GM12878 (cell line): ENCODE data around the gene FOXF1. TPM values are rescaled to one million over a fixed set of nuclear protein-coding genes. Genes with fewer than 3 reads are reported as not detected.

Experiments used
- ATAC-seq: fragments of 200-7000 bp; cut with Tn5 transposase; 3 replicates; pipeline ENCODE4 v1.9.1; 2020; ENCODE audit warnings: mild to moderate bottlenecking, moderate library complexity
- BruUV-seq: library from RNA; stranded (reverse); fragments of 400-500 nt; replicated peaks from 2 replicates; lab custom pipeline; 2021; lab: Mats Ljungman, UMichigan
- CTCF ChIA-PET: fragments of 300-600 bp; sonication (Branson Sonifier 250); formaldehyde crosslinking; extraction: SDS; loops from one replicate; lab custom pipeline; 2021; ENCODE audit warnings: inconsistent platforms; lab: Yijun Ruan, JAX
- POLR2A ChIA-PET: fragments of 350-600 bp; formaldehyde crosslinking; extraction: SDS; loops from one replicate; lab custom pipeline; 2021; ENCODE audit warnings: inconsistent platforms; lab: Charles Lee
- RAD21 ChIA-PET: fragments of 300-600 bp; sonication (Branson Sonifier 250); formaldehyde crosslinking; loops from one replicate; lab custom pipeline; 2023; ENCODE audit warnings: antibody characterized with exemption; ENCODE audit not compliant: unreplicated experiment; lab: Charles Lee
- SMC1A ChIA-PET: fragments of 300-600 bp; sonication (Branson Sonifier 250); formaldehyde crosslinking; loops from one replicate; lab custom pipeline; 2023; ENCODE audit not compliant: unreplicated experiment, uncharacterized antibody; lab: Charles Lee
- DNase-seq: peaks from one replicate; pipeline ENCODE4 v3.0.0-alpha.2; 2011; ENCODE audit warnings: low read depth, low spot score
- FAIRE-seq: peaks from 3 replicates; lab custom pipeline; 2011; peaks lifted over from hg19 to GRCh38; lab: Jason Lieb, UNC
- H2AFZ ChIP-seq: 2 replicates; pipeline ENCODE4 v1.6.0; 2011; ENCODE audit warnings: low read depth, low read length, control low read depth; ENCODE audit not compliant: control insufficient read depth
- H3K27ac ChIP-seq: 2 replicates; pipeline ENCODE4 v1.5.1; 2011; ENCODE audit warnings: control low read depth; ENCODE audit not compliant: control insufficient read depth, insufficient read depth
- H3K27me3 ChIP-seq, 2 experiments: replicated peaks in 1 of 2; 2 replicates each; pipeline versions ENCODE4 v1.6.0 to v1.6.1; 2011; ENCODE audit warnings: low read length in 1 of 2; ENCODE audit not compliant: control insufficient read depth in 2 of 2, insufficient read depth in 2 of 2
- H3K36me3 ChIP-seq, 2 experiments: 2 replicates each; pipeline ENCODE4 v1.5.1; 2011; ENCODE audit warnings: low read length in 1 of 2; ENCODE audit not compliant: control insufficient read depth in 2 of 2, insufficient read depth in 2 of 2
- H3K4me1 ChIP-seq: 2 replicates; pipeline ENCODE4 v1.6.1; 2011; ENCODE audit warnings: mild to moderate bottlenecking, low read length, moderate library complexity, mixed read lengths; ENCODE audit not compliant: control insufficient read depth, insufficient read depth
- H3K4me2 ChIP-seq: 2 replicates; pipeline ENCODE4 v1.6.0; 2011; ENCODE audit warnings: control low read depth; ENCODE audit not compliant: control insufficient read depth, insufficient read depth
- H3K4me3 ChIP-seq: fragments of 200-600 bp; sonication (generic); 2 replicates; pipeline ENCODE4 v1.5.1; 2016
- H3K79me2 ChIP-seq: 2 replicates; pipeline ENCODE4 v1.6.0; 2011; ENCODE audit warnings: low read length; ENCODE audit not compliant: control insufficient read depth, insufficient read depth
- H3K9ac ChIP-seq: 2 replicates; pipeline ENCODE4 v1.8.0; 2011; ENCODE audit warnings: low read length, control low read depth, mixed read lengths; ENCODE audit not compliant: control insufficient read depth, insufficient read depth
- H3K9me3 ChIP-seq: replicated peaks from 3 replicates; pipeline ENCODE4 v1.5.1; 2011; ENCODE audit warnings: mild to moderate bottlenecking, low read length; ENCODE audit not compliant: control insufficient read depth, insufficient read depth
- H4K20me1 ChIP-seq: 2 replicates; pipeline ENCODE4 v1.6.0; 2011; ENCODE audit not compliant: control insufficient read depth, insufficient read depth
- BACH1 ChIP-seq: fragments of 450-650 bp; IDR thresholded peaks from 2 replicates; pipeline ENCODE4 v1.6.1; 2017; ENCODE audit warnings: mild to moderate bottlenecking, borderline replicate concordance
- BCLAF1 ChIP-seq: fragments of 450-650 bp; IDR thresholded peaks from 2 replicates; pipeline ENCODE4 v1.6.1; 2017; ENCODE audit warnings: antibody characterized with exemption, mild to moderate bottlenecking, moderate library complexity
- ELK1 ChIP-seq: IDR thresholded peaks from 2 replicates; pipeline ENCODE4 v1.6.1; 2012; ENCODE audit warnings: low read depth, low read length, improper control_type of control experiment
- HDAC2 ChIP-seq: fragments of 200-600 bp; sonication (generic); IDR thresholded peaks from 2 replicates; pipeline ENCODE4 v1.6.1; 2017
- IRF5 ChIP-seq: fragments of 450-650 bp; IDR thresholded peaks from 2 replicates; pipeline ENCODE4 v1.6.1; 2017; ENCODE audit warnings: borderline replicate concordance
- NFYA ChIP-seq: IDR thresholded peaks from 2 replicates; pipeline ENCODE4 v1.6.1; 2011; ENCODE audit warnings: low read depth, mild to moderate bottlenecking, low read length, improper control_type of control experiment, borderline replicate concordance
- NR2C1 ChIP-seq: fragments of 450-650 bp; IDR thresholded peaks from 2 replicates; pipeline ENCODE4 v1.6.1; 2017; ENCODE audit warnings: antibody characterized with exemption, mild to moderate bottlenecking, moderate library complexity
- PAX8 ChIP-seq: fragments of 450-650 bp; IDR thresholded peaks from 2 replicates; pipeline ENCODE4 v1.6.1; 2017; ENCODE audit warnings: mild to moderate bottlenecking, moderate library complexity
- POLR2A ChIP-seq: IDR thresholded peaks from 2 replicates; pipeline ENCODE4 v1.6.1; 2011; ENCODE audit warnings: low read depth, mild to moderate bottlenecking, low read length
- POLR2AphosphoS2 ChIP-seq: IDR thresholded peaks from 2 replicates; pipeline ENCODE4 v1.6.1; 2011; ENCODE audit warnings: low read depth, mild to moderate bottlenecking, low read length, improper control_type of control experiment, moderate library complexity
- RB1 ChIP-seq: fragments of 450-650 bp; formaldehyde crosslinking; IDR thresholded peaks from 2 replicates; pipeline ENCODE4 v1.6.1; 2017; ENCODE audit warnings: mild to moderate bottlenecking, borderline replicate concordance
- SMARCA5 ChIP-seq: fragments of 450-650 bp; IDR thresholded peaks from 2 replicates; pipeline ENCODE4 v1.6.1; 2017; ENCODE audit warnings: mild to moderate bottlenecking
- TBL1XR1 ChIP-seq: IDR thresholded peaks from 2 replicates; pipeline ENCODE4 v1.6.1; 2012; ENCODE audit warnings: low read depth, low read length, improper control_type of control experiment
- ZNF622 ChIP-seq: fragments of 450-650 bp; IDR thresholded peaks from 2 replicates; pipeline ENCODE4 v1.6.1; 2017; ENCODE audit warnings: mild to moderate bottlenecking, inconsistent platforms
- WGBS: methylation state at CpG from one replicate; pipeline ENCODE4 v1.1.6; 2016; ENCODE audit warnings: low lambda C conversion rate; ENCODE audit not compliant: insufficient replicate concordance, insufficient coverage; ENCODE audit errors: missing lambda C conversion rate; 5-methylcytosine and 5-hydroxymethylcytosine counted together
- in situ Hi-C: fragments of 300-500 bp; cut with MboI; formaldehyde crosslinking; loops from 9 replicates; pipeline ENCODE4 v1.14.3; 2018; ENCODE audit warnings: mixed read lengths
- intact Hi-C: fragments of 100-400 bp; cut with micrococcal nuclease; formaldehyde crosslinking; loops from one replicate; pipeline ENCODE4 v1.14.2; 2022; ENCODE audit not compliant: unreplicated experiment
- polyA plus RNA-seq, 11 experiments: library from polyadenylated mRNA; depleted of rRNA in 4 of 11; unstranded in 6 of 11; stranded (reverse) in 5 of 11; fragments of >200 nt; fragmentation: Nextera tagmentation in 4 of 11; fragmentation: Illumina TruSeq in 1 of 11; extraction: Ambion mirVana in 4 of 11; extraction: Trizol in 1 of 11; gene quantifications; 1 replicate in 1 of 11; 2 replicates in 10 of 11; pipeline versions ENCODE4 v1.2.1 to v1.2.3, GENCODE V29; 2011 to 2016; ENCODE audit warnings: inconsistent platforms in 2 of 11, missing spikeins in 2 of 11, low read depth in 1 of 11
- total RNA-seq, 4 experiments: library from RNA; depleted of rRNA in 3 of 4; stranded (reverse); fragments of >200 nt in 3 of 4; fragmentation: Illumina TruSeq in 1 of 4; extraction: Trizol in 1 of 4; gene quantifications; 2 replicates each; pipeline versions ENCODE4 v1.2.1 to v1.2.3, GENCODE V29; 2013 to 2021
- TF ChIP-seq, protein P1 (sequence below): fragments of 450-650 bp; IDR thresholded peaks from 2 replicates; pipeline ENCODE4 v1.6.1; 2017; ENCODE audit warnings: mild to moderate bottlenecking, moderate library complexity
- TF ChIP-seq, protein P2 (sequence below): IDR thresholded peaks from 2 replicates; pipeline ENCODE4 v1.6.1; 2011; ENCODE audit warnings: borderline replicate concordance, low read depth, mild to moderate bottlenecking, moderate library complexity, mixed read lengths, low read length; ENCODE audit not compliant: insufficient read depth; ENCODE audit errors: extremely low read length

The FOXF1 gene
- total and polyA plus RNA-seq, 10 of the 15 experiments (the other 5 are each of a cell fraction or from before 2014, with no cell fraction given): 0.01 TPM; not detected in 9

DNA sequence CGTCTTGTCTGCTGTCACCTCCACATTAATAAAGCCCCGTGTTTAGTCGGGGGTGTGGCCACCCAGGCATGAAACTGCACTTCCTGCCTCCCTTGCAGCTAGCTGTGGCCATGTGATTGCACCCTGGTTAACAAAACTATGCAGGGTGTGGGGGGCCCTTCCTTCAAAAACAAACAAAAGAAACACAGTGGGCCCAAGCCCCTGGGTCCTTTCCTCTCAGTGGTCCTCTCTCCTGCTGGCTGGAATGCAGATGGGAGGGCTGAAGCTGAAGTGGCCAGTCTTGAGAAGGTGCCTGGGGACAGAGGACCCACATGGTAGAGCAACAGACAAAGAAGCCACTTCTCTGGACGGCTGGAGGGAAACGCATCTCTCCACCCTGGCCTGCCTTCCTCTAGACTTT is 38.0 kb upstream of the FOXF1 start:
- no peaks in the 10 kb centered on the region; the same call in 2 of the 3 replicates for H3K9me3 ChIP-seq
- no peaks in the 10 kb centered on the region for H3K79me2 ChIP-seq
- POLR2A ChIA-PET: no interaction called here
- H4K20me1 ChIP-seq: no peaks in the 10 kb centered on the region
- SMC1A ChIA-PET: no interaction called here
- H3K27me3 ChIP-seq: peaks cover 0 to 3% of the 10 kb centered on the region in 2 experiments; a peak in 2 of 4 replicates
- FAIRE-seq (no peak), DNase-seq (no peak), ATAC-seq (no peak)
- no peaks in the 10 kb centered on the region for H3K4me1 ChIP-seq
- H3K9ac ChIP-seq: no peak overlapping the region
- no peak overlapping the region for H2AFZ ChIP-seq
- in situ Hi-C loops: no loop called here
- no peak overlapping the region for H3K4me2 ChIP-seq
- intact Hi-C loops: no loop called here
- RAD21 ChIA-PET: no interaction called here
- no peak overlapping the region for H3K4me3 ChIP-seq
- CTCF ChIA-PET: no interaction called here
- H3K36me3 ChIP-seq: no peaks in the 10 kb centered on the region
- 1% methylated on average over 5 of the region's 5 CpGs for WGBS
- BruUV-seq: no TSS peak
- H3K27ac ChIP-seq: no peak overlapping the region
- TF ChIP-seq PAX8 (no peak), NR2C1 (no peak), POLR2A (no peak), SMARCA5 (no peak), IRF5 (no peak), BCLAF1 (no peak), POLR2AphosphoS2 (no peak), BACH1 (no peak), ELK1 (no peak), HDAC2 (no peak), RB1 (no peak), NFYA (no peak), TBL1XR1 (no peak), ZNF622 (no peak)
- TF ChIP-seq, protein P1, sequence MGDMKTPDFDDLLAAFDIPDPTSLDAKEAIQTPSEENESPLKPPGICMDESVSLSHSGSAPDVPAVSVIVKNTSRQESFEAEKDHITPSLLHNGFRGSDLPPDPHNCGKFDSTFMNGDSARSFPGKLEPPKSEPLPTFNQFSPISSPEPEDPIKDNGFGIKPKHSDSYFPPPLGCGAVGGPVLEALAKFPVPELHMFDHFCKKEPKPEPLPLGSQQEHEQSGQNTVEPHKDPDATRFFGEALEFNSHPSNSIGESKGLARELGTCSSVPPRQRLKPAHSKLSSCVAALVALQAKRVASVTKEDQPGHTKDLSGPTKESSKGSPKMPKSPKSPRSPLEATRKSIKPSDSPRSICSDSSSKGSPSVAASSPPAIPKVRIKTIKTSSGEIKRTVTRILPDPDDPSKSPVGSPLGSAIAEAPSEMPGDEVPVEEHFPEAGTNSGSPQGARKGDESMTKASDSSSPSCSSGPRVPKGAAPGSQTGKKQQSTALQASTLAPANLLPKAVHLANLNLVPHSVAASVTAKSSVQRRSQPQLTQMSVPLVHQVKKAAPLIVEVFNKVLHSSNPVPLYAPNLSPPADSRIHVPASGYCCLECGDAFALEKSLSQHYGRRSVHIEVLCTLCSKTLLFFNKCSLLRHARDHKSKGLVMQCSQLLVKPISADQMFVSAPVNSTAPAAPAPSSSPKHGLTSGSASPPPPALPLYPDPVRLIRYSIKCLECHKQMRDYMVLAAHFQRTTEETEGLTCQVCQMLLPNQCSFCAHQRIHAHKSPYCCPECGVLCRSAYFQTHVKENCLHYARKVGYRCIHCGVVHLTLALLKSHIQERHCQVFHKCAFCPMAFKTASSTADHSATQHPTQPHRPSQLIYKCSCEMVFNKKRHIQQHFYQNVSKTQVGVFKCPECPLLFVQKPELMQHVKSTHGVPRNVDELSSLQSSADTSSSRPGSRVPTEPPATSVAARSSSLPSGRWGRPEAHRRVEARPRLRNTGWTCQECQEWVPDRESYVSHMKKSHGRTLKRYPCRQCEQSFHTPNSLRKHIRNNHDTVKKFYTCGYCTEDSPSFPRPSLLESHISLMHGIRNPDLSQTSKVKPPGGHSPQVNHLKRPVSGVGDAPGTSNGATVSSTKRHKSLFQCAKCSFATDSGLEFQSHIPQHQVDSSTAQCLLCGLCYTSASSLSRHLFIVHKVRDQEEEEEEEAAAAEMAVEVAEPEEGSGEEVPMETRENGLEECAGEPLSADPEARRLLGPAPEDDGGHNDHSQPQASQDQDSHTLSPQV: no peak
- TF ChIP-seq, protein P2, sequence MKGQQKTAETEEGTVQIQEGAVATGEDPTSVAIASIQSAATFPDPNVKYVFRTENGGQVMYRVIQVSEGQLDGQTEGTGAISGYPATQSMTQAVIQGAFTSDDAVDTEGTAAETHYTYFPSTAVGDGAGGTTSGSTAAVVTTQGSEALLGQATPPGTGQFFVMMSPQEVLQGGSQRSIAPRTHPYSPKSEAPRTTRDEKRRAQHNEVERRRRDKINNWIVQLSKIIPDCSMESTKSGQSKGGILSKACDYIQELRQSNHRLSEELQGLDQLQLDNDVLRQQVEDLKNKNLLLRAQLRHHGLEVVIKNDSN: no peak
